Central memory CD8-positive, alpha-beta T cell (primary cell): ENCODE measurements around the gene AIF1L.

Experiments used
- ATAC-seq: fragments of 150-1000 bp; cut with Tn5 transposase; replicated peaks from 2 replicates; pipeline ENCODE4 v1.10.0; 2022; ENCODE audit warnings: mild to moderate bottlenecking, moderate FRiP score, moderate number of reproducible peaks; ENCODE audit not compliant: poor library complexity, severe bottlenecking; ENCODE audit errors: extremely low read depth
- DNase-seq, 2 donors: peaks; one replicate each; pipeline ENCODE4 v3.0.0; 2021; ENCODE audit warnings: low spot score in 2 of 2
- H3K27ac Mint-ChIP-seq: one replicate; pipeline ENCODE4 v1.8.0; 2022; ENCODE audit warnings: low read depth, mild to moderate bottlenecking, moderate library complexity, mixed read lengths
- H3K27me3 Mint-ChIP-seq: one replicate; pipeline ENCODE4 v1.8.0; 2022; ENCODE audit warnings: mixed read lengths
- H3K36me3 Mint-ChIP-seq: one replicate; pipeline ENCODE4 v1.8.0; 2022; ENCODE audit warnings: mild to moderate bottlenecking, moderate library complexity, mixed read lengths; ENCODE audit not compliant: insufficient read depth
- H3K4me1 Mint-ChIP-seq: one replicate; pipeline ENCODE4 v1.8.0; 2022; ENCODE audit warnings: mixed read lengths
- H3K4me3 Mint-ChIP-seq: one replicate; pipeline ENCODE4 v1.8.0; 2022; ENCODE audit warnings: mild to moderate bottlenecking, moderate library complexity, mixed read lengths
- H3K9me3 Mint-ChIP-seq: one replicate; pipeline ENCODE4 v1.8.0; 2022; ENCODE audit warnings: mixed read lengths

Gene AIF1L

DNA sequence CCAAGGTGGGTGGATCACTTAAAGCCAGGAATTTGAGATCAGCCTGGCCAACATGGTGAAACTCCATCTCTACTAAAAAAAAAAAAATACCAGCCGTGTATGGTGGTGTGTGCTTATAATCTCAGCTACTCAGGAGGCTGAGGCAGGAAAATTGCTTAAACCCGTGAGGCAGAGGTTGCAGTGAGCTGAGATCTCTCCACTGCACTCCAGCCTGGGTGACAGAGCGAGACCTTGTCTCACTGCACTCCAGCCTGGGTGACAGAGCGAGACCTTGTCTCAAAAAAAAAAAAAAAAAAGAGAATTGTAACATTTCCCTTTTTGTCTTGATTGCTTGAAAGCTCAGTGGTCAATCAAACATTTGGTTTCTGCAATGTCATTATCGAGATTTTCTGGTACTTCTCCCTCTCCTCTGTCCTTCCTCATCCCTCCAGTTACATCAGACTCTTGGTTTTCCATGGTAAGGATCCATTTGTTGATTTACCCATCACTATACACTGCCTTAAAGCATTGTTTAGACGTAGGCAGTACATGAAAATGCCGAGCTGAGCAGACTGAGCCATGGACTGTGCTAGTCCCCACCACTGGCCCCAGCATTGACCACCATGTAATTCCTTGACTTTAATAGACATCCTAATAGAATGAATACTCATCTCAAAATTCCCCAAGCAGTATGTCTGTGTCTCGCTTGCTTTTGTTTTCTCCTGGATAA, 11.5 kb upstream of the AIF1L start:
- Mint-ChIP-seq H3K27me3 (peaks cover 34% of the 10 kb centered on the region), H3K27ac (no peak overlapping the region)

DNA sequence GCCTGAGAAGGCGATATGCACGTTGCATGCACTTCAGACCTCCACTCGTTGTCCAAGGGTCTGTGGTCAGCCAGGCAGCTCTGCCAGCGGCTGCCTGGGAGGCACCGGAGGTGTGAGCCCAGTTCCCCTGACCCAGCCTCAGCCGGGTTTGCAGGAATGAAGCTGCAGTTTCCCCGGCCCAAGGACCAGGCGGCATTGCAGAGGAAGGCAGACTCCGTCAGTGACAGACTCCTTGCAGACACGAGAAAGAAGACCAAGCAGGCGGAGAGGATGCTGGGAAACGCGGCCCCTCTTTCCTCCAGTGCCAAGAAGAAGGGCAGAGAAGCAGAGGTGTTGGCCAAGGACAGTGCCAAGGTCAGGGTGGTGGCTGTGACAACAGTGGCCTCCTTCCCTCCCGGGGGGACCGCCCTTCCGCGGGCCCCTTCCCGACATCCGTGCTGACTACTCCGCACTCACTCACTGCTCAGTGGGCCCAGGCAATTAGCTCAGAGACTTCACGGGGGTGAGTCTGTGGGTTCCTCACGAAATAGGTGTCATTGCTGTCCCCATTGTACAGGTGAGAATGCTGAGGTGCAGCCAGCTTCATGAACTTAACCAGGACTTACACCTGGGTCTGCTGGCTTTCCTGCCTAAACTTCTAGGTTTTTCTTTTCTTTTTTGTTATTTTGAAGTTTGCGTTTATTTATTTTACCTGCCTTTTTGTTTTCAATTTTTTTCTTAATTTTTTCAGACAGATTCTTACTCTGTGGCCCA, 10.8 kb upstream of the AIF1L start:
- no peaks in the 10 kb centered on the region for H3K4me1 Mint-ChIP-seq
- H3K27me3 Mint-ChIP-seq: peaks cover 33% of the 10 kb centered on the region

More for the DNA sequence above, 11.5 kb upstream of the AIF1L start:
- no peak for DNase-seq
- ATAC-seq: no peak
- H3K9me3 Mint-ChIP-seq: no peaks in the 10 kb centered on the region
- no peaks in the 10 kb centered on the region for H3K36me3 Mint-ChIP-seq
- no peak overlapping the region for H3K4me3 Mint-ChIP-seq
- H3K4me1 Mint-ChIP-seq: no peaks in the 10 kb centered on the region

DNA sequence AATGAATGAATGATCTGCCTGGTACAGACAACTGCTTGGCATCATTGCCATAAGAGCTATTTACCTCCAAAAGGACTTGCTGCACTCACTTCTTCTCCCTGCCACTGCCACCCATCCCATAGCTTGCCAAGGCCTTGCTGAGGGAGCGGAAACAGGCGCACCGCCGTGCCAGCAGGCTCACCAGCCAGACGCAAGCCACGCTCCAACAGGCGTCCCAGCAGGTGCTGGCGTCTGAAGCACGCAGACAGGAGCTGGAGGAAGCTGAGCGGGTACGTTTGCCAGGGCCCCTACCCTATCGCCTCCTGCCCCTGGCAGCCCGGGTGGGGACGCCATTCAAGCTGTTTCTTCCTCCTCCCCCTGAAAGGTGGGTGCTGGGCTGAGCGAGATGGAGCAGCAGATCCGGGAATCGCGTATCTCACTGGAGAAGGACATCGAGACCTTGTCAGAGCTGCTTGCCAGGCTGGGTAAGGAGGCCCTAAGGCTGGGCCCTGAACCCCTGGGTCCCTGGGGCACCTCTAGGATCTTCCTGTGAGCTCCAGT, 8.9 kb upstream of the AIF1L start:
- DNase-seq (no peak), ATAC-seq (no peak)
- Mint-ChIP-seq H3K36me3 (peaks cover 1% of the 10 kb centered on the region), H3K27me3 (peaks cover 25% of the 10 kb centered on the region), H3K27ac (no peak overlapping the region), H3K4me3 (no peak overlapping the region), H3K4me1 (no peaks in the 10 kb centered on the region), H3K9me3 (no peaks in the 10 kb centered on the region)

More for the DNA sequence above, 10.8 kb upstream of the AIF1L start:
- Mint-ChIP-seq H3K27ac (no peak overlapping the region), H3K4me3 (no peak overlapping the region), H3K36me3 (no peaks in the 10 kb centered on the region), H3K9me3 (no peaks in the 10 kb centered on the region)
- DNase-seq (no peak), ATAC-seq (no peak)

DNA sequence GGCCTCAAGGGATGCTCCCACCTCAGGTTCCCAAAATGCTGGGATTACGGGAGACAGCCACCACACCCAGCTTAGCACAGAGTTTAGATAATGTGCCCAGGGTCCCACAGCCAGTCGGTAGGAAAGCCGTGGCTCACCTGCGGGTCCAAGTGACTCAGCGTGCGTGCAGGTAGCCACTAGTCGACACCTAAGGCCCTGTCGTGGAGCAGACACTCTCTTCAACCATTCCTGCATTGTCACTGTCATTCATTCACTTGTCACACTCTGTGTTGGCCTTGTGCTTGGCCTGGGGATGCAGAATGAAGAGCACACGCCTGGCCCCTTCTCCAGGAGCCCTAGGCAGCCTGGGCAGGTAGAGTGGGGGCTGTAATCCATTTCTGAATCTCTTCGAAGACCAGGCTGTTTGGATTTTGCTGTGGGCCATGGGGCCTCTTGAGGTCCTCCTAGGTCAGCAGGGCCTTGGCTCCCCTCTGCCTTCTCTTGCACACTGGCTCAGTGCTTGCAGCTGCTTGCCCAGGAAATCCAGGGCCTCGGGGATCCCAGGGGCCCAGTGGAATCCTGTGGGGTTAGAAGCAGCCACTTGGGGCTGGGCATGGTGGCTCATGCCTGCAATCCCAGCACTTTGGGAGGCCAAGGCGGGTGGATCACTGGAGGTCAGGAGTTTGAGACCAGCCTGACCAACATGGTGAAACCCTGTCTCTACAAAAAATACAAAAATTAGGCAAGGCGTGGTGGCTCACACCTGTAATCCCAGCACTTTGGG, 6.1 kb upstream of the AIF1L start:
- Mint-ChIP-seq H3K27me3 (peaks cover 40% of the 10 kb centered on the region), H3K4me3 (no peak overlapping the region), H3K27ac (no peak overlapping the region), H3K36me3 (peaks cover 1% of the 10 kb centered on the region), H3K4me1 (no peaks in the 10 kb centered on the region), H3K9me3 (no peaks in the 10 kb centered on the region)
- ATAC-seq: no peak
- no peak for DNase-seq

DNA sequence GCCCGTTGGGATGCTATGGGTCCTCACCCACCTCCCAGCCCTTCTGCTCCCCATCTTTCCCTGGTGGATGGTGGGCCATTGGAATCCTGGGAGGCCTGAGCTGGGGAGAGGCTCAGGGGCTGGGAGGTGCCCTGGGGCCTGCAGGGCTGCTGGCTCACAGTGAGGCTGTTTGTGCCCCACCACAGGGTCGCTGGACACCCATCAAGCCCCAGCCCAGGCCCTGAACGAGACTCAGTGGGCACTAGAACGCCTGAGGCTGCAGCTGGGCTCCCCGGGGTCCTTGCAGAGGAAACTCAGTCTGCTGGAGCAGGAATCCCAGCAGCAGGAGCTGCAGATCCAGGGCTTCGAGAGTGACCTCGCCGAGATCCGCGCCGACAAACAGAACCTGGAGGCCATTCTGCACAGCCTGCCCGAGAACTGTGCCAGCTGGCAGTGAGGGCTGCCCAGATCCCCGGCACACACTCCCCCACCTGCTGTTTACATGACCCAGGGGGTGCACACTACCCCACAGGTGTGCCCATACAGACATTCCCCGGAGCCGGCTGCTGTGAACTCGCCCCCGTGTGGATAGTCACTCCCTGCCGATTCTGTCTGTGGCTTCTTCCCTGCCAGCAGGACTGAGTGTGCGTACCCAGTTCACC, 4.9 kb upstream of the AIF1L start:
- peaks cover 46% of the 10 kb centered on the region for H3K27me3 Mint-ChIP-seq
- no peaks in the 10 kb centered on the region for H3K9me3 Mint-ChIP-seq
- H3K36me3 Mint-ChIP-seq: peaks cover 1% of the 10 kb centered on the region
- H3K4me3 Mint-ChIP-seq: no peak overlapping the region
- no peaks in the 10 kb centered on the region for H3K4me1 Mint-ChIP-seq
- no peak for ATAC-seq
- H3K27ac Mint-ChIP-seq: no peak overlapping the region
- no peak for DNase-seq

DNA sequence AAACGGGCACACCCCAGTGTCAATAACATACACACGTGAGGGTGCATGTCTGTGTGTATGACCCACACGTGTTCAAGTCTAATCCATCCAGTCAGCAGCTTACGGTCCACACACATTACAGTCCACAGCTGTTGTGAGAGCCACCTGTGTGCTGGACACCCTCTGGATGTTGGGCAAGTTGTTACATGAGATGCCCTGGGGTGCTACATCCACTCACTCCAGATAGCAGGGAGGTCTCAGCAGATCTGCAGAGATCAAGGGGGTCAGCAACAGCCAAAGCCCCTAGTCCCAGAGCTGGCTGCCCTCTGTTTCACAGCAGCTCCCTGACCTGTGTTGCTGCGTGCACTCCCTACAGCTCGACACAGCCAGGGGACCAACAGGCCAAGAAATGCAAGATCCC, 4.3 kb upstream of the AIF1L start:
- Mint-ChIP-seq H3K4me3 (no peak overlapping the region), H3K9me3 (no peaks in the 10 kb centered on the region), H3K4me1 (peaks cover under 1% of the 10 kb centered on the region), H3K36me3 (peaks cover 1% of the 10 kb centered on the region), H3K27me3 (peaks cover 47% of the 10 kb centered on the region), H3K27ac (no peak overlapping the region)
- DNase-seq (no peak), ATAC-seq (no peak)

DNA sequence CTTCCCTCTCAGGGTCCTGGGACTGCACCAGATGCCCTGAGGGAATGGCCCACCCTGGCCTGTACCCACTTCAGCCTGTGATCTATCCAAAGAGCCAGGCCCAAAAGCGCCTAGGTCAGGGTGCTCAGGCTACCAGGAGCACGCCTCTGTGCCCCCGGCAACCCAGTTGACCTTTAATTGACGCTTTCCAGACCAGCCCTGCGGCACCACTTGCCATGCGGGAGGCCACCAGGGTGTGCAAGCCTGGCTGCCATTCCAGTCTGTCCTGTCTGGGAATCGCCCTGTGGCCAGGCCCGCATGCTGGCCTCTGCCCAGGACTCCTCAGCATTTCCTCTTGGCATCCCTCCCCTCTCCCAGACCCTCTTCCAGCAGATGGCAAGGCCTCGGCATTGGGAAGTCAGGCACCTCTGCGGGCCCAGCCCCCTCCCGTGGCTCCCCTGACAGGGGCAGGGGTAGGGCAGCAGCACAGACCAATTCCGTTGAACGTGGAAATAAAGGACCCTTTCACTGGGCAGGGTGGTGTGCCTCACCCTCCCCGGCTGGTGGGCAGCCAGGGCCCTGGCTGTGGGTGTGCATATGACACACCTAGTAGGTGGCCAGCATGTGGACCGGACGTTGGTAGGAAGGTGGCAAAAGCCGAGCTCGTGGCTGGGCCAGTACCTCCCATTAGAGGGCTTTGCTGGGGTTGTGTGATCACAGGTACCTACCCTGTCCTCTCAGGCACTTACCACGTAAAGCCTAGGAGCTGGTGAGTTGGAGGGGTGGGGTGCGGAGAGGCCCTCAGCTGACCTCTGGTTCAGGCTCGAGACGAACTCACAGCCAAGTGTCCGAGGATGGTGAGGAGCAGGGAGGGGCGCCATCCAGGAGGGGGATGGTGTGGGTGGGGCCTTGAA, 3.5 kb upstream of the AIF1L start:
- ATAC-seq (no peak), DNase-seq (no peak)
- Mint-ChIP-seq H3K4me1 (peaks cover 5% of the 10 kb centered on the region), H3K36me3 (peaks cover 1% of the 10 kb centered on the region), H3K27ac (no peak overlapping the region), H3K4me3 (no peak overlapping the region), H3K9me3 (no peaks in the 10 kb centered on the region), H3K27me3 (peaks cover 47% of the 10 kb centered on the region)

DNA sequence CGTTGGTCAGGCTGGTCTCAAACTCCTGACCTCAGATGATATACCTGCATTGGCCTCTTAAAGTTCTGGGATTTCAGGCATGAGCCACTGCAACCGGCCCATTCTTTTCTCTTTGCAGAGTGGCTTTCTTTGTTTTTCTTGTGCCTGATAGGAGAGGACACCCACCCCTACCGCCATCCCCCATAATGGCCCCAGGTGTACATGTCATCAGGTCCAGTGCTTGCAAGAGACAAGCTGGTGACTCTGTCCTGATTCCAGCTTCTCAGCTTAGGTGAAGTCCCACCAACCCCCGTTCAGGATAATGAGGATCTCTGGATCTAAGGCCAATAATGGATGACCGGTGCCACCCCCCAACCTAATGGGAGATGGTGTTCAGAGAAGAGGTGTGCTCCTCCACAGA, 2.3 kb upstream of the AIF1L start:
- H3K4me3 Mint-ChIP-seq: no peak overlapping the region

DNA sequence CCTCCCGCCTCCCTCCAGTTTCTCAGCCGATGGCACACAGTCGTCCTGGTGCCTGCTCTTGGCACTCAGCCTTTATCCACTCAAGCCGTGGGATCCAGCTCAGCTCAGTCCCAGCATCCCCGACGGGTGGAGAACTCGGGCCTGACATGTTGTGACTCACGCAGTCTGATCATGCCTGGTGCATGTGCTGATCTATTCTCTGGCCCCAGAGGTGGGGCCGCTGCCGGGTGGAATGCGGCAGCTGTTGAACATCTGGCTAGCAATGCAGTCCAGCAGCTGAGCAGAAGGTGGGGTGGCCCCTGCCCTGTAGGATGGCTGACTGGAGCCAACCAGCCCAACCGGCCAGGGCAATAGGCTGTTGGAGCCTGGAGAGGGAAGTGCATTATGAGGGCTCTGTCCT, 1.7 kb upstream of the AIF1L start:
- Mint-ChIP-seq H3K4me3 (no peak overlapping the region), H3K27ac (no peak overlapping the region), H3K36me3 (peaks cover 1% of the 10 kb centered on the region), H3K9me3 (no peaks in the 10 kb centered on the region), H3K4me1 (peaks cover 5% of the 10 kb centered on the region), H3K27me3 (peaks cover 49% of the 10 kb centered on the region)
- ATAC-seq (no peak), DNase-seq (no peak)

More for the DNA sequence above, 2.3 kb upstream of the AIF1L start:
- ATAC-seq (no peak), DNase-seq (no peak)
- no peaks in the 10 kb centered on the region for H3K9me3 Mint-ChIP-seq
- no peak overlapping the region for H3K27ac Mint-ChIP-seq
- H3K27me3 Mint-ChIP-seq: peaks cover 49% of the 10 kb centered on the region
- peaks cover 5% of the 10 kb centered on the region for H3K4me1 Mint-ChIP-seq
- peaks cover 1% of the 10 kb centered on the region for H3K36me3 Mint-ChIP-seq

DNA sequence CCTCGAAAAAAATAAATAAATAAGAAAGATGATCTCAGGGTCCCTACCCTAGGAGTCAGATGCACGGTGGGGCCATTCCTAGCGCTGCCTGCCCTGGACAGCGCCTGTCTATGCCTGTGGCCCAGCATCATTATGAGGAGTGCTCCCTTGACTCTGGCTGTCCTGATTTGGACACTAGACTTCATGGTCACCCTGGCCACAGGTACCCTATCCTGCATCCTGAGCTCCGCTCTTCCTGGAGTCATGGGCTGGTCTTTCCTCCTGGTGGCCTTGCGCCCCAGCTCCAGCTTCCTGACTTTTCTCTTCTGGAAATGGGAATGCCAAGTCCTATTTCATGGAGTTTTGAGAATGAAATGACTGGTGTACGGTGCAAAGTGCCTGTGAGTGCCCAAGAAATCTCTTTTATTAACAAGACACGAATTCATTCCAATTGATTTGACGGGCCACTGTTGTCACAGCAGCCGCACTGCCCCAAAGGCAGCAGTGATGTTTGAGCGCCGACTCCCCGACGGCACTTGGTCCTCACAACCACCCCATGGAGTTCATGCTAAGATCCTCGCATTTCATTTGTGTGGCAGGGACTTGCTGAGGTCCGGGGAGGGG, 564 bp upstream of the AIF1L start:
- Mint-ChIP-seq H3K36me3 (peaks cover 1% of the 10 kb centered on the region), H3K27ac (no peak overlapping the region), H3K4me3 (peak overlapping the region; percentile 68), H3K27me3 (peaks cover 49% of the 10 kb centered on the region), H3K9me3 (no peaks in the 10 kb centered on the region), H3K4me1 (peaks cover 5% of the 10 kb centered on the region)
- ATAC-seq (no peak), DNase-seq (no peak)

DNA sequence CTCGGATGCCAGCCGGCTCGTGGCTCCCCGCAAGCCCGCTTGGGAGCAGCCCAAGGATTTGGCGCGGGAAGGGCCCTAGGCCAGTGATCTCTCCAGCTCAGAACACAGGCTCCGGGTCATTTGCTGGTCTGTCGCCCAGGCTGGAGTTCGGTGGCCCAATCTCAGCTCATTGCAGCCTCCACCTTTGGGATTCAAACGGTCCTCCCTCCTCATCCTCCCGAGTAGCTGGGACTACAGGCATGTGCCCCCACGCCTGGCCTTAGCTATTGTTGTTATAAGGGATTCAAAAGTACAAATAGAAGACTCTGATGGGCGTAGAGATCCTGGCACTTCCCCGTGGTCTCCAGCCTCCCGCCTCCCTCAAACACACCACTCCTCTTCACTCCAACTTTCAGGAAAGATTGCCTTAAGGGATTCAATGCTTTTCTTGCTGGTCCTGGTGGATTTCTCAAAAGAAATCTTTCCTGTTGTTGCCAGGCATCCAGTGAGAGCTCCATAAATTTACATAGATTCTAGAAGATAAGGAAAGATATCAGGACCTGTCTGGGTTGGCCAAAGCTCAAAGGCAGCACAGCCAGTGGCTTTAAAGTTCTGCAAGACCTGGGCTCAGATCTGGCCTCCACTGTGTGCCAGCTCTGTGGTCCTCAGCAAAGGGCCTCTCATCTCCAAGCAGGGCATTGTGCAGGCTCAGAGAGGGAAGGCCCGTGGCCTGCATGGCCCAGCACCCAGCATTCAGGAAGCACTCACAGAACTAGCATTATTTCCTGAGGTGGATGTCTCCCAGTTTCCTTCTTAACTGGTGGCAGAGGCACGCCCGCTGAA, 1.0 kb downstream of the AIF1L start:
- no peak for ATAC-seq
- peaks cover 5% of the 10 kb centered on the region for H3K4me1 Mint-ChIP-seq
- H3K36me3 Mint-ChIP-seq: no peaks in the 10 kb centered on the region
- no peak for DNase-seq
- H3K27me3 Mint-ChIP-seq: peaks cover 49% of the 10 kb centered on the region
- peak overlapping the region; percentile 58 for H3K4me3 Mint-ChIP-seq
- no peak overlapping the region for H3K27ac Mint-ChIP-seq
- no peaks in the 10 kb centered on the region for H3K9me3 Mint-ChIP-seq
